ENCODE data around the gene TRIM33. TPM values are rescaled to one million over a fixed set of nuclear protein-coding genes. Genes with fewer than 3 reads are reported as not detected.

The TRIM33 gene
- total RNA-seq, 2 donors from 2014 or later, result 36.7 to 54.9 TPM

DNA sequence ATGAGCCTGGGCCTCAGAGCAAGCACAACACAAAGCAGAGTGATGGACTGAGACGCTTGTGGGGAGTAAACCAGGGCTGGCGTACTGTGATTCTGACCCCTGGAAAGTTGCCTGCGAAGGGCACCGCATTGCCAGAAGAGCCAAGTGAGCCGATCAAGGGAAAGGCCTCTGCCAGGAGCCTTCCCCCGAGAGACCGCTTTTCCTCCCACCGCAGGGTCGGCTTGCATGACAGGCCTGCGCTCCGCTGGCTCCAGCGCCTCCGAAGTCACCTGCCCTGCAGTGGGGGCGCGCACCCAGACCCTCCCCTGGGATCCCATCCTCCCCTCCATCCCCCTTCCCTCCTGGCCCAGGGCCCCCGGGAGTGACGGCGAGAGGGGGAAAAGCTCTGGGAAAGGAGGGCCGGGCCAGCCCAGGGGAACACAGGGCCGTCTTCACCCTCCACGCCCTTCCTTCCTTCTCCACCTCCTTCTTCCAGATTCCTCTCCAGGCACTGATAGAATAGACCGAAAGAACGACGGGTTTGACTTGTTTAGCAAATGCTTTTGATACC is 165.0 kb downstream of the TRIM33 start:
- Histone ChIP-seq H3K9me3 (no peaks in the 10 kb centered on the region), H3K4me3 (peak overlapping the region; percentile 34 to 42), H3K27ac (peak overlapping the region; percentile 79 to 86), H3K4me1 (replicated peaks) (peaks cover 7% of the 10 kb centered on the region), H3K27me3 (replicated peaks; ENCODE audit: insufficient read depth) (no peaks in the 10 kb centered on the region), H3K36me3 (no peaks in the 10 kb centered on the region)
- DNase-seq (ENCODE audit: low spot score), result no peak
- 10% methylated on average over 24 of the region's 24 CpGs for WGBS
- TF ChIP-seq, protein P1, sequence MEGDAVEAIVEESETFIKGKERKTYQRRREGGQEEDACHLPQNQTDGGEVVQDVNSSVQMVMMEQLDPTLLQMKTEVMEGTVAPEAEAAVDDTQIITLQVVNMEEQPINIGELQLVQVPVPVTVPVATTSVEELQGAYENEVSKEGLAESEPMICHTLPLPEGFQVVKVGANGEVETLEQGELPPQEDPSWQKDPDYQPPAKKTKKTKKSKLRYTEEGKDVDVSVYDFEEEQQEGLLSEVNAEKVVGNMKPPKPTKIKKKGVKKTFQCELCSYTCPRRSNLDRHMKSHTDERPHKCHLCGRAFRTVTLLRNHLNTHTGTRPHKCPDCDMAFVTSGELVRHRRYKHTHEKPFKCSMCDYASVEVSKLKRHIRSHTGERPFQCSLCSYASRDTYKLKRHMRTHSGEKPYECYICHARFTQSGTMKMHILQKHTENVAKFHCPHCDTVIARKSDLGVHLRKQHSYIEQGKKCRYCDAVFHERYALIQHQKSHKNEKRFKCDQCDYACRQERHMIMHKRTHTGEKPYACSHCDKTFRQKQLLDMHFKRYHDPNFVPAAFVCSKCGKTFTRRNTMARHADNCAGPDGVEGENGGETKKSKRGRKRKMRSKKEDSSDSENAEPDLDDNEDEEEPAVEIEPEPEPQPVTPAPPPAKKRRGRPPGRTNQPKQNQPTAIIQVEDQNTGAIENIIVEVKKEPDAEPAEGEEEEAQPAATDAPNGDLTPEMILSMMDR (IDR thresholded peaks at IDR 0.05), result no peak
- TF ChIP-seq POLR2AphosphoS5 (IDR thresholded peaks at IDR 0.05) (no peak), POLR2A (IDR thresholded peaks at IDR 0.05) (no peak)
- intact Hi-C loops (cut with DNase I), result loop anchor here (2.0 to 5.0 kb wide), 4 partner anchors 81 to 326 kb away; partner anchors contain the start of genes BCAS2, DENND2C and TRIM33

DNA sequence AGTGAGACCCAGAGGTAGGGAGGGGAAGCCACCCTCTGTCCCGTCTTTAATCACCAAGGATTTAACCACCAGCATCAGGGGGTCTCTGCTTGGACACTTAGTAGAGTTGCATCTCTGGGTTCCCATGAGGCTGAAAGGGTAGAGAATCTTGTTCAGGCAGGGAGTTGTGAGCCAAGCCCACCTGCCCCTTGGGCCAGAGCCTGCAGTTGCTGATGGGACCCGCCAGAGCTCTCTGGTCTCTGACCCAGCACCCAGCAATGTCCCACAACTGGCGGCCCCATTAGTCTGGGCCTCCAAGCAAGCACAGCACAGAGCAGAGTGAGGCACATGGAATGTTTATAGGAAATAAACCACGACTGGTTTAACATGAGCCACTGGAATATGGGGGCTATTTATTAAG is 166.3 kb downstream of the TRIM33 start:
- intact Hi-C loops (cut with DNase I), result loop anchor here (5.0 kb wide), 3 partner anchors 168 to 328 kb away; partner anchors contain the start of genes BCAS2, DENND2C and TRIM33

More for the DNA sequence above, 166.3 kb downstream of the TRIM33 start:
- Histone ChIP-seq H3K4me1 (replicated peaks) (peaks cover 7% of the 10 kb centered on the region), H3K36me3 (no peaks in the 10 kb centered on the region), H3K27me3 (replicated peaks; ENCODE audit: insufficient read depth) (no peaks in the 10 kb centered on the region), H3K9me3 (no peaks in the 10 kb centered on the region), H3K4me3 (no peak overlapping the region), H3K27ac (no peak overlapping the region)
- 90% methylated on average over 4 of the region's 4 CpGs for WGBS
- TF ChIP-seq, protein P1 (IDR thresholded peaks at IDR 0.05), result no peak
- TF ChIP-seq POLR2AphosphoS5 (IDR thresholded peaks at IDR 0.05) (no peak), POLR2A (IDR thresholded peaks at IDR 0.05) (no peak)
- DNase-seq (ENCODE audit: low spot score), result no peak

Small RNA genes within 50 kb of the gene (small RNA-seq; reads per million reads assigned to genes)
- gene RF00019, result 0 reads per million in 2 donors

Other genes starting within 250 kb of the TRIM33 start
- 10 to 100 TPM; 35.9 to 38.5 TPM for gene BCAS2, start 70.4 kb upstream of the TRIM33 start, total RNA-seq
- 10 to 100 TPM in 1 of 2 donors, 1 to 10 TPM in 1; 2.9 to 10.6 TPM for gene DENND2C, start 158.8 kb upstream of the TRIM33 start, total RNA-seq
- under 1 TPM; 0.23 to 0.40 TPM for gene AMPD1, start 184.3 kb upstream of the TRIM33 start, total RNA-seq
- gene NRAS, start 205.6 kb upstream of the TRIM33 start, total RNA-seq, result 10 to 100 TPM; 23.4 to 24.6 TPM
- gene CSDE1, start 246.8 kb upstream of the TRIM33 start, total RNA-seq, result 100 to 1,000 TPM; 458 to 889 TPM

All from prostate gland (tissue), 2 donors.